GM18909 (cell line): ENCODE measurements around the gene TSHZ2.
"Not testable (repeated sequence)": the region's sequence is repeated elsewhere in the genome, so short reads cannot be mapped to it uniquely, and the experiment has no call there.

Experiments
- ATAC-seq: cut with Tn5 transposase; IDR thresholded peaks from one replicate; pipeline ENCODE4 v1.9.1; 2021; ENCODE audit warnings: mild to moderate bottlenecking; ENCODE audit not compliant: unreplicated experiment, poor library complexity

TSHZ2 gene

GRCh38 chr20:53346335-53346648 lies 374.1 kb downstream of the TSHZ2 start:
- no peak for ATAC-seq

- ATAC-seq: no peak
These were observed 377.6 kb downstream of the TSHZ2 start for GRCh38 chr20:53349730-53350129.

GRCh38 chr20:53352727-53353440 lies 380.7 kb downstream of the TSHZ2 start:
- no peak for ATAC-seq

- ATAC-seq: no peak
These were observed 382.2 kb downstream of the TSHZ2 start for GRCh38 chr20:53354314-53354713.

- no peak for ATAC-seq
These were observed 383.6 kb downstream of the TSHZ2 start for GRCh38 chr20:53355790-53356189.

- ATAC-seq: no peak
These were observed 387.3 kb downstream of the TSHZ2 start for GRCh38 chr20:53359425-53359824.

GRCh38 chr20:53360852-53361251 lies 388.7 kb downstream of the TSHZ2 start:
- ATAC-seq: no peak

GRCh38 chr20:53362736-53363135 lies 390.6 kb downstream of the TSHZ2 start:
- no peak for ATAC-seq

- ATAC-seq: no peak
These were observed 392.5 kb downstream of the TSHZ2 start for GRCh38 chr20:53364646-53365045.

- no peak for ATAC-seq
These were observed 392.9 kb downstream of the TSHZ2 start for GRCh38 chr20:53365076-53365475.

GRCh38 chr20:53365539-53366075 lies 393.4 kb downstream of the TSHZ2 start:
- ATAC-seq: no peak

- ATAC-seq: not testable (repeated sequence)
These were observed 394.8 kb downstream of the TSHZ2 start for GRCh38 chr20:53366928-53367327.

- no peak for ATAC-seq
These were observed 397.7 kb downstream of the TSHZ2 start for GRCh38 chr20:53369871-53370270.

- no peak for ATAC-seq
These were observed 398.3 kb downstream of the TSHZ2 start for GRCh38 chr20:53370345-53370961.

- ATAC-seq: no peak
These were observed 399.1 kb downstream of the TSHZ2 start for GRCh38 chr20:53371216-53371615.

GRCh38 chr20:53376021-53376420 lies 403.9 kb downstream of the TSHZ2 start:
- ATAC-seq: no peak

GRCh38 chr20:53379014-53379832 lies 407.1 kb downstream of the TSHZ2 start:
- ATAC-seq: no peak

GRCh38 chr20:53379833-53380120 lies 407.6 kb downstream of the TSHZ2 start:
- ATAC-seq: no peak

GRCh38 chr20:53381568-53382262 lies 409.6 kb downstream of the TSHZ2 start:
- ATAC-seq: no peak

GRCh38 chr20:53382263-53382844 lies 410.2 kb downstream of the TSHZ2 start:
- ATAC-seq: no peak
